OCI-LY1 (cell line): ENCODE results near the gene OR13C3.
"Not testable (repeated sequence)": the region's sequence is repeated elsewhere in the genome, so short reads cannot be mapped to it uniquely, and the experiment has no call there.

Experiments used
- H2AFZ ChIP-seq: fragments of 200-600 bp; sonication (generic), shearing (Covaris generic); 2 replicates; pipeline ENCODE4 v1.6.0; 2014; ENCODE audit warnings: antibody characterized with exemption, mild to moderate bottlenecking, low read length
- H3F3A ChIP-seq: fragments of 200-600 bp; sonication (generic), shearing (Covaris generic); 2 replicates; pipeline ENCODE4 v1.6.0; 2014; ENCODE audit warnings: mild to moderate bottlenecking, antibody characterized with exemption, low read length, moderate library complexity; ENCODE audit not compliant: insufficient read depth
- H3K27ac ChIP-seq: fragments of 200-600 bp; sonication (generic); 2 replicates; pipeline ENCODE4 v1.5.1; 2014; ENCODE audit warnings: low read length, mixed run types, mild to moderate bottlenecking, low read depth; ENCODE audit not compliant: poor library complexity, severe bottlenecking
- H3K27me3 ChIP-seq: fragments of 200-600 bp; sonication (generic); 2 replicates; pipeline ENCODE4 v1.6.0; 2014; ENCODE audit warnings: antibody characterized with exemption, mild to moderate bottlenecking, low read length, moderate library complexity; ENCODE audit not compliant: insufficient read depth
- H3K36me3 ChIP-seq: fragments of 200-600 bp; sonication (generic); 2 replicates; pipeline ENCODE4 v1.6.1; 2014; ENCODE audit warnings: mild to moderate bottlenecking, antibody characterized with exemption, low read length, moderate library complexity, mixed read lengths; ENCODE audit not compliant: insufficient read depth
- H3K4me1 ChIP-seq: fragments of 200-600 bp; sonication (generic); 2 replicates; pipeline ENCODE4 v1.5.1; 2014; ENCODE audit warnings: mild to moderate bottlenecking, low read length, moderate library complexity; ENCODE audit not compliant: insufficient read depth, severe bottlenecking
- H3K4me2 ChIP-seq: fragments of 200-600 bp; sonication (generic), shearing (Covaris generic); 2 replicates; pipeline ENCODE4 v1.6.1; 2014; ENCODE audit warnings: low read length
- H3K4me3 ChIP-seq: fragments of 200-600 bp; sonication (generic); 2 replicates; pipeline ENCODE4 v1.5.1; 2014; ENCODE audit warnings: low read length, low read depth, mild to moderate bottlenecking, mixed read lengths; ENCODE audit not compliant: poor library complexity, severe bottlenecking
- H3K79me2 ChIP-seq: fragments of 200-600 bp; shearing (Covaris generic); 2 replicates; pipeline ENCODE4 v1.6.1; 2016; ENCODE audit warnings: mixed run types, low read length, mixed read lengths; ENCODE audit not compliant: insufficient read depth
- H3K9ac ChIP-seq: fragments of 200-600 bp; sonication (generic), shearing (Covaris generic); 2 replicates; pipeline ENCODE4 v1.6.1; 2014; ENCODE audit warnings: mild to moderate bottlenecking, low read length, mixed read lengths
- H3K9me2 ChIP-seq: fragments of 200-600 bp; sonication (generic), shearing (Covaris generic); 2 replicates; pipeline ENCODE4 v1.6.1; 2014; ENCODE audit warnings: low read depth, mild to moderate bottlenecking, low read length, mixed read lengths
- H3K9me3 ChIP-seq: fragments of 200-600 bp; shearing (Covaris generic); 2 replicates; pipeline ENCODE4 v1.6.1; 2014; ENCODE audit warnings: low read length, mixed read lengths
- H4K20me1 ChIP-seq: fragments of 200-600 bp; sonication (generic), shearing (Covaris generic); 2 replicates; pipeline ENCODE4 v1.6.0; 2016; ENCODE audit warnings: mild to moderate bottlenecking, low read length; ENCODE audit not compliant: insufficient read depth
- CTCF ChIP-seq: fragments of 200-600 bp; sonication (generic), shearing (Covaris generic); IDR thresholded peaks from 2 replicates; pipeline ENCODE4 v1.5.1; 2017; ENCODE audit warnings: mild to moderate bottlenecking, antibody characterized with exemption, low read length, moderate library complexity, mixed read lengths
- EZH2 ChIP-seq: fragments of 200-600 bp; sonication (generic), shearing (Covaris generic); IDR thresholded peaks from 2 replicates; pipeline ENCODE4 v1.8.0; 2017; ENCODE audit warnings: borderline replicate concordance, mixed run types, mild to moderate bottlenecking, antibody characterized with exemption, low read length, moderate library complexity, mixed read lengths

OR13C3 gene

GRCh38 chr9:104527109-104527508 is 9.5 kb downstream of the OR13C3 start, which contains the start of gene OR13C4:
Gene OR13C4 (minus strand): TSS chr9:104527209. CDS start chr9:104527209, 0 bp downstream.
- H3F3A ChIP-seq, result no peaks in the 10 kb centered on the region
- no peak within 1 kb of the TSS for H2AFZ ChIP-seq
- H3K4me3 ChIP-seq, result no peak within 1 kb of the TSS
- H3K9ac ChIP-seq, result no peak within 1 kb of the TSS
- TF ChIP-seq CTCF (no peak), EZH2 (no peak)
- H3K36me3 ChIP-seq, result no peaks in the 10 kb centered on the region
- no peaks in the 10 kb centered on the region for H3K27me3 ChIP-seq
- no peaks in the 10 kb centered on the region for H4K20me1 ChIP-seq
- no peaks in the 10 kb centered on the region for H3K9me3 ChIP-seq
- H3K79me2 ChIP-seq, result no peaks in the 10 kb centered on the region
- no peak within 1 kb of the TSS for H3K4me2 ChIP-seq
- H3K4me1 ChIP-seq, result no peaks in the 10 kb centered on the region
- H3K9me2 ChIP-seq, result no peaks in the 10 kb centered on the region
- no peak within 1 kb of the TSS for H3K27ac ChIP-seq

DNA sequence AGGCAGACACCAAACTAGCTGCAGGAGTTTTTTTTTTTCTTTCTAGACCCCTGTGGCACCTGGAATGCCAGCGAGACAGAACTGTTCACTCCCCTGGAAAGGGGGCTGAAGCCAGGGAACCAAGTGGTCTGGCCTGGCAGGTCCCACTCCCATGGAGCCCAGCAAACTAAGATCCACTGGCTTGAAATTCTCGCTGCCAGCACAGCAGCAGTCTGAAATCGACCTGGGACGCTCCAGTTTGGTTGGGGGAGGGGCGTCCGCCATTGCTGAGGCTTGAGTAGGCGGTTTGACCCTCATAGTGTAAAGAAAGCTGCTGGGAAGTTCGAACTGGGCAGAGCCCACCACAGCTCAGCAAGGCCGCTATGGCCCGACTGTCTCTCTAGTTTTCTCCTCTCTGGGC is 16.4 kb downstream of the OR13C3 start:
- H3K36me3 ChIP-seq, H3K4me1 ChIP-seq, H3F3A ChIP-seq, H3K27ac ChIP-seq, H3K79me2 ChIP-seq, H2AFZ ChIP-seq, H3K9ac ChIP-seq, H3K4me3 ChIP-seq, H3K9me2 ChIP-seq, H3K27me3 ChIP-seq, H4K20me1 ChIP-seq, H3K4me2 ChIP-seq, H3K9me3 ChIP-seq: not testable (repeated sequence)

GRCh38 chr9:104514901-104515300 is 21.8 kb downstream of the OR13C3 start:
- no peak overlapping the region for H2AFZ ChIP-seq
- H3K79me2 ChIP-seq, result no peaks in the 10 kb centered on the region
- H3K4me2 ChIP-seq, result no peak overlapping the region
- H3K27ac ChIP-seq, result no peak overlapping the region
- no peaks in the 10 kb centered on the region for H3K9me2 ChIP-seq
- no peak overlapping the region for H3K9ac ChIP-seq
- no peaks in the 10 kb centered on the region for H3K4me1 ChIP-seq
- no peak for TF ChIP-seq CTCF
- TF ChIP-seq EZH2, result no peak
- no peaks in the 10 kb centered on the region for H3K27me3 ChIP-seq
- no peaks in the 10 kb centered on the region for H3K36me3 ChIP-seq
- no peak overlapping the region for H3K4me3 ChIP-seq
- no peaks in the 10 kb centered on the region for H3K9me3 ChIP-seq
- H4K20me1 ChIP-seq, result no peaks in the 10 kb centered on the region
- H3F3A ChIP-seq, result no peaks in the 10 kb centered on the region

DNA sequence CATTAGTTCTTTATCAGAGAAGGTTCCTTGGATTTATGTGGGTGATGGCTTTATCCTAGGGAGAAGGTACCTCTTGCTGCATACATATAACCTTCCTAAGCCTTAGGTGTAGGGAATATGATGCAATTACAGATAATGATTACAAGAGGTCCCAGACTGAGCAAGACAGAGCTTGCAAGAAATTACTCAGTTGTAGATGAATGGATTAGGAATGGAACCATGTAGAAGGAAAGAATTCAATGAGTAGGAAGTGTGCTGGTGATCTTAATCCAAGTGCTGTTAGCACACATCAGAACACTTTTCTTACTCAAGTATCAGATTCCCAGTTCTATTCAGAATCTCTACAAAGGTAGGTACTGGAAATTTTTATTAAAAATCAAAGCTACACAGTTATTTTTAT is 30.1 kb downstream of the OR13C3 start:
- H3K27me3 ChIP-seq, result no peaks in the 10 kb centered on the region
- H3K9ac ChIP-seq, result no peak overlapping the region
- H3K36me3 ChIP-seq, result no peaks in the 10 kb centered on the region
- no peaks in the 10 kb centered on the region for H3K79me2 ChIP-seq
- H3K27ac ChIP-seq, result no peak overlapping the region
- H3K9me2 ChIP-seq, result no peaks in the 10 kb centered on the region
- TF ChIP-seq EZH2 (no peak), CTCF (no peak)
- no peak overlapping the region for H2AFZ ChIP-seq
- H3K4me1 ChIP-seq, result no peaks in the 10 kb centered on the region
- H4K20me1 ChIP-seq, result no peaks in the 10 kb centered on the region
- no peak overlapping the region for H3K4me3 ChIP-seq
- no peak overlapping the region for H3K4me2 ChIP-seq
- H3F3A ChIP-seq, result no peaks in the 10 kb centered on the region
- no peaks in the 10 kb centered on the region for H3K9me3 ChIP-seq
